K562 (cell line): ENCODE measurements around the gene SMCHD1. TPM values are rescaled to one million over a fixed set of nuclear protein-coding genes. Genes with fewer than 3 reads are reported as not detected.
"Not testable (repeated sequence)": the region's sequence is repeated elsewhere in the genome, so short reads cannot be mapped to it uniquely, and the experiment has no call there.

Source experiments
- ATAC-seq: fragments of 200-7000 bp; cut with Tn5 transposase; 3 replicates; pipeline ENCODE4 v1.9.1; 2020; ENCODE audit warnings: moderate library complexity
- BruUV-seq: library from RNA; stranded (reverse); fragments of 400-500 nt; replicated peaks from 2 replicates; lab custom pipeline; 2021; lab: Mats Ljungman, UMichigan
- CTCF ChIA-PET: fragments of 300-600 bp; formaldehyde crosslinking; extraction: SDS; loops from one replicate; lab custom pipeline; 2021; ENCODE audit warnings: low intra/inter-chr PET ratio; lab: Yijun Ruan, JAX
- POLR2A ChIA-PET: fragments of 300-600, 350-650 bp; sonication (Branson Sonifier 250); formaldehyde crosslinking; extraction: SDS; loops from one replicate; lab custom pipeline; 2021; ENCODE audit warnings: antibody characterized with exemption, inconsistent platforms; lab: Yijun Ruan, JAX
- DNase-seq, 4 experiments: peaks; one replicate each; pipeline versions ENCODE4 v3.0.0 to v3.0.0-alpha.2; 2011 to 2018; ENCODE audit warnings: low spot score in 3 of 4, mixed read lengths in 3 of 4; ENCODE audit errors: extremely low read depth in 1 of 4
- FAIRE-seq: peaks from 2 replicates; lab custom pipeline; 2011; peaks lifted over from hg19 to GRCh38; lab: Jason Lieb, UNC
- H2AFZ ChIP-seq: 2 replicates; pipeline ENCODE4 v1.6.0; 2011; ENCODE audit warnings: low read depth, low read length, control low read depth, inconsistent platforms
- H3K27ac ChIP-seq: fragments of 200-600 bp; 3 replicates; pipeline ENCODE4 v1.8.0; 2011; ENCODE audit warnings: low read depth, mild to moderate bottlenecking, control low read depth, inconsistent platforms, low read length, moderate library complexity, mixed read lengths; ENCODE audit errors: extremely low read depth
- H3K27me3 ChIP-seq, 2 experiments: fragments of 300-600 bp in 1 of 2; 2 replicates in 1 of 2; 3 replicates in 1 of 2; pipeline versions ENCODE4 v1.6.0 to v1.8.0; 2011; ENCODE audit warnings: inconsistent platforms in 2 of 2, low read length in 2 of 2, mild to moderate bottlenecking in 1 of 2, mixed read lengths in 1 of 2, moderate library complexity in 1 of 2; ENCODE audit not compliant: control insufficient read depth in 2 of 2, insufficient read depth in 2 of 2
- H3K36me3 ChIP-seq: fragments of 300-600 bp; 3 replicates; pipeline ENCODE4 v1.8.0; 2011; ENCODE audit warnings: mild to moderate bottlenecking, low read length, inconsistent platforms; ENCODE audit not compliant: control insufficient read depth, insufficient read depth
- H3K4me1 ChIP-seq, 2 experiments: fragments of 200-600 bp in 1 of 2; replicated peaks in 1 of 2; 2 replicates in 1 of 2; 3 replicates in 1 of 2; pipeline versions ENCODE4 v1.5.1 to v1.8.0; 2011; ENCODE audit warnings: inconsistent platforms in 2 of 2, low read length in 2 of 2, mild to moderate bottlenecking in 1 of 2, mixed read lengths in 1 of 2, moderate library complexity in 1 of 2; ENCODE audit not compliant: control insufficient read depth in 2 of 2, insufficient read depth in 2 of 2
- H3K4me2 ChIP-seq: 2 replicates; pipeline ENCODE4 v1.6.1; 2011; ENCODE audit warnings: low read length, control low read depth, inconsistent platforms, mixed read lengths; ENCODE audit not compliant: insufficient read depth
- H3K4me3 ChIP-seq: fragments of 200-600 bp; sonication (generic), shearing (Covaris generic); 2 replicates; pipeline ENCODE4 v1.5.1; 2016; ENCODE audit warnings: control low read depth, inconsistent platforms
- H3K79me2 ChIP-seq: fragments of 200-600 bp; 3 replicates; pipeline ENCODE4 v1.8.0; 2011; ENCODE audit warnings: low read length, inconsistent platforms; ENCODE audit not compliant: control insufficient read depth, insufficient read depth
- H3K9ac ChIP-seq, 2 experiments: 2 replicates each; pipeline versions ENCODE4 v1.6.0 to v1.6.1; 2011; ENCODE audit warnings: low read depth in 2 of 2, low read length in 2 of 2, control low read depth in 1 of 2, inconsistent platforms in 1 of 2, mild to moderate bottlenecking in 1 of 2, mixed read lengths in 1 of 2; ENCODE audit not compliant: insufficient read depth in 1 of 2
- H3K9me1 ChIP-seq: one replicate; pipeline ENCODE4 v1.6.0; 2011; ENCODE audit warnings: inconsistent platforms, mild to moderate bottlenecking, low read length, moderate library complexity; ENCODE audit not compliant: control insufficient read depth, insufficient read depth
- H3K9me3 ChIP-seq: replicated peaks from 2 replicates; pipeline ENCODE4 v1.5.1; 2011; ENCODE audit warnings: low read depth, low read length, inconsistent platforms; ENCODE audit not compliant: control insufficient read depth, insufficient read depth
- H4K20me1 ChIP-seq: replicated peaks from 2 replicates; pipeline ENCODE4 v1.6.1; 2011; ENCODE audit warnings: low read length, inconsistent platforms, mixed read lengths; ENCODE audit not compliant: control insufficient read depth, insufficient read depth
- ZNF24 ChIP-seq: fragments of 450-650 bp; IDR thresholded peaks from 2 replicates; pipeline ENCODE4 v1.6.1; 2016
- WGBS: fragments of 100-300 bp; shearing (Covaris generic); methylation state at CpG from one replicate; pipeline ENCODE4 v1.1.6; 2016; ENCODE audit warnings: low coverage, mixed read lengths; ENCODE audit not compliant: insufficient coverage; ENCODE audit errors: missing lambda C conversion rate; 5-methylcytosine and 5-hydroxymethylcytosine counted together
- in situ Hi-C: fragments of 300-500 bp; cut with MboI; formaldehyde crosslinking; loops from 4 replicates; pipeline ENCODE4 v1.15.0; 2018; ENCODE audit warnings: inconsistent platforms, mixed read lengths
- intact Hi-C: fragments of 100-400 bp; cut with micrococcal nuclease; formaldehyde crosslinking; loops from 2 replicates; pipeline ENCODE4 v1.14.2; 2022
- polyA plus RNA-seq, 8 experiments: library from polyadenylated mRNA; depleted of rRNA in 4 of 8; stranded (reverse) in 5 of 8; unstranded in 3 of 8; fragments of >200 nt; fragmentation: Nextera tagmentation in 2 of 8; fragmentation: Illumina TruSeq in 1 of 8; extraction: Ambion mirVana in 2 of 8; extraction: Trizol in 1 of 8; gene quantifications; 2 replicates each; pipeline versions ENCODE4 v1.2.1 to v1.2.3, GENCODE V29; 2011 to 2014; ENCODE audit warnings: inconsistent platforms in 1 of 8, missing spikeins in 1 of 8
- total RNA-seq, 7 experiments: library from RNA; depleted of rRNA in 6 of 7; stranded (reverse); fragments of >200 nt in 6 of 7; fragmentation: Illumina TruSeq in 2 of 7; extraction: Trizol in 2 of 7; gene quantifications; 2 replicates each; pipeline versions ENCODE4 v1.2.1 to v1.2.3, GENCODE V29; 2011 to 2021; ENCODE audit warnings: low replicate concordance in 1 of 7

SMCHD1 gene
- total and polyA plus RNA-seq, 9 of the 15 experiments (the other 6 are each of a cell fraction or from before 2014, with no cell fraction given), result 6.3 to 144 (median 72.7) TPM

DNA sequence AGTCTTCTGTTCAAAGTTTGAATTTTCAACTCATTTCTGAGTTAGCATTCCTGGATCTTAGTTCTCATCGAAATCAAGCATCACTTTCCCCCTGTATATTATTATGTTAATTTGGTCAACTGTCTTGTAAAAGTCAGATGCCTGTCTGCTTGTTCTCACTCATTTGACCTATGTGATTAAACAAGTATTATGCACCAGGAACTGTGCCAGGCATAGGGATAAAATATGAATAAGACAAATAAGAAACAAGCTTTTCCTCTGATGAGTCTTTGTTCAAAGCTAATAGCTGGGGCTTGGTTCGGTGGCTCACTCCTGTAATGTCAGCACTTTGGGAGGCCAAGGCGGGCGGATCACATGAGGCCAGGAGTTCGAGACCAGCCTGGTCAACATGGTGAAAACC is 171.5 kb downstream of the SMCHD1 start:
- Histone ChIP-seq H3K9me3 (no peaks in the 10 kb centered on the region), H3K79me2 (no peaks in the 10 kb centered on the region), H3K9ac (no peak overlapping the region), H2AFZ (peak overlapping the region; percentile 26; the same call in 1 of the 2 replicates), H3K27me3 (no peaks in the 10 kb centered on the region), H4K20me1 (no peaks in the 10 kb centered on the region), H3K4me2 (no peak overlapping the region), H3K36me3 (no peaks in the 10 kb centered on the region), H3K9me1 (no peaks in the 10 kb centered on the region), H3K27ac (no peak overlapping the region), H3K4me3 (no peak overlapping the region), H3K4me1 (peaks cover 5 to 6% of the 10 kb centered on the region in 2 experiments; a peak in 1 of 5 replicates)
- BruUV-seq, result no TSS peak
- DNase-seq (no peak), FAIRE-seq (no peak), ATAC-seq (no peak)
- WGBS, result 80% methylated on average over 5 of the region's 5 CpGs
- no peak for TF ChIP-seq ZNF24
- POLR2A ChIA-PET, result interaction anchor here (1.1 to 2.6 kb wide), 2 partner anchors 11 to 18 kb away, joined by 4 to 8 read pairs; no protein-coding TSS in a partner anchor
- intact Hi-C loops (no loop called here), in situ Hi-C loops (no loop called here)
- CTCF ChIA-PET, result no interaction called here

DNA sequence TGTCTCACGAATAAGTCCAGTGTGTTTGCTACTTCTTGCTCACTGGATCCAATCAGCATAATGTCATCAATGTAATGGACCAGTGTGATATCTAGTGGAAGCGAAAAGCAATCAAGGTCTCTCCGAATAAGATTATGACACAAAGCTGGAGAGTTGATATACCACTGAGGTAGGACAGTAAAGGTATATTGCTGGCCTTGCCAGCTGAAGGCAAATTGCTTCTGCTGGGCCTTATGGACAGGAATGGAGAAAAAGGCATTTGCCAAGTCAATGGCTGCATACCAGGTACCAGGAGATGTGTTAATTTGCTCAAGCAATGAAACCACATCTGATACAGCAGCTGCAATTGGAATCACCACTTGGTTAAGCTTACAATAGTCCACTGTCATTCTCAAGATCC is 180.6 kb downstream of the SMCHD1 start:
- WGBS, result 34% methylated on average over 3 of the region's 3 CpGs
- H3K27ac ChIP-seq, H3K79me2 ChIP-seq, ATAC-seq, H2AFZ ChIP-seq, FAIRE-seq, H3K27me3 ChIP-seq, CTCF ChIA-PET, H3K4me2 ChIP-seq, H3K36me3 ChIP-seq, BruUV-seq, H3K4me3 ChIP-seq, H3K9me1 ChIP-seq, H3K9me3 ChIP-seq, DNase-seq, H4K20me1 ChIP-seq, H3K9ac ChIP-seq, intact Hi-C loops, in situ Hi-C loops, H3K4me1 ChIP-seq: not testable (repeated sequence)
- POLR2A ChIA-PET, result interaction anchor here (0.5 to 0.6 kb wide), 3 partner anchors 9 to 162 kb away, joined by 3 to 5 read pairs (median 4); no protein-coding TSS in a partner anchor

DNA sequence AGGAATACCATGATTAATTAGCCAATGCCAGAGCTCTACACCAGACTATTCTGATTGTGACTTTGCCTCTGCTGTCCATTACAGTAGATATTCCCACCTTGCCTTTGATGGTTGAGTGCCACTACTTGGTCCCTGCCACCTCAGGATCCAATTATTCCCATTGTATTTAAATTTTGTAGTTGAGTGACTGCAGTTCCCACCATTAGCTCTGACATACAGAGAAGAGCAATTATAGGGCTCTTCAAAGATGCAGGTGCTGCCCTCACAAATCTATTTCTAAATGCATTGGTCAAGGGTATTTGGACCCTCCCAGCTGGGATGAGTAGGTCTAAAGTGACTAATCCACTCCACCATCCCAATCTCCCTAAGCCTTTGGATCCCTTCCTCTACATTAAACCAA is 181.8 kb downstream of the SMCHD1 start:
- H3K4me2 ChIP-seq, H3K79me2 ChIP-seq, H3K4me1 ChIP-seq, FAIRE-seq, BruUV-seq, H3K4me3 ChIP-seq, CTCF ChIA-PET, H3K9me3 ChIP-seq, H3K9ac ChIP-seq, H3K27me3 ChIP-seq, H3K27ac ChIP-seq, ATAC-seq, intact Hi-C loops, H2AFZ ChIP-seq, H4K20me1 ChIP-seq, H3K36me3 ChIP-seq, in situ Hi-C loops, H3K9me1 ChIP-seq, DNase-seq: not testable (repeated sequence)
- POLR2A ChIA-PET, result interaction anchor here (2.2 kb wide), 1 partner anchor 11 kb away, joined by 8 read pairs; no protein-coding TSS in a partner anchor
